Measurements from ENCODE around the gene ZNF117.

DNA sequence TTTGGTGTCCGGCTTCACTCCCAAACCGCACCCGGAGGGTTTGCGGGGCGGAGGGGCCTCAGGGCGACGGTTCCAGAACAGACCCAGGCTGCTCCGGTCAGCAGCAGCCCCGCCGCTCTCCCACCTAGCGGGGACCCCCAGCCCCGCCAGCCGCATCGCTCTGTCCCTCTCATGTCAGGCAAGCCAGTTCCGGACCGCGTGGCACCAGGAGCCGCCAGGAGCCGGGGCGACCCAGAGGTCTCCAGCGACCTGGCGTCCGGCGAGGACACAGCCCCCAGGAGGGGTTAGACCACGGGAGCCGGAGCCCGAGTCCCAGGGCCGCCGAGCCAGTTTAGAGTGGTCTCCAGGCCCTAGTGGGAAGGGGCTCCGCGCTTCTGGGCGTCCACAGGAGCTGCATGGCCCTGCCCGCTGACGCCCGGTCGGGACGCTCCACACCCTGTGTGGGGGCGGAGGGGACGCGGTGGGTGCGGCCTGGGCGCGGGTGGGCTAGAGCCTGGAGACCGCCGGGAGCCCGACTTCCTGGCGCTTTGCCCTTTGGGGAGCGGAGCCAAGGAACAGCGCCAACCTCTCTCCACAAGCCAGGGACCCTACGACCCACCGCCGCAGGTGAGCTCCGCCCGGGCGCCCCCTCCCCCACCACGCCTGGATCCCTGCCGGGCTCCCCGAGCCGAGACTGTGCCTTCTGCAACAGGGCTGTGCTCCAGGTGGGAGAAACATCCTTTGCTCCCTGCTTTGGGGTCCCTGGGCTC, 43.4 kb downstream of the ZNF117 start:
- no peak for TF ChIP-seq TAF1 (IDR thresholded peaks at IDR 0.05; ENCODE audit: borderline replicate concordance, insufficient read depth, low read length)
- no peak for TF ChIP-seq POLR2AphosphoS5 (IDR thresholded peaks at IDR 0.05; ENCODE audit: low read depth, low read length)
- TF ChIP-seq, protein P1, sequence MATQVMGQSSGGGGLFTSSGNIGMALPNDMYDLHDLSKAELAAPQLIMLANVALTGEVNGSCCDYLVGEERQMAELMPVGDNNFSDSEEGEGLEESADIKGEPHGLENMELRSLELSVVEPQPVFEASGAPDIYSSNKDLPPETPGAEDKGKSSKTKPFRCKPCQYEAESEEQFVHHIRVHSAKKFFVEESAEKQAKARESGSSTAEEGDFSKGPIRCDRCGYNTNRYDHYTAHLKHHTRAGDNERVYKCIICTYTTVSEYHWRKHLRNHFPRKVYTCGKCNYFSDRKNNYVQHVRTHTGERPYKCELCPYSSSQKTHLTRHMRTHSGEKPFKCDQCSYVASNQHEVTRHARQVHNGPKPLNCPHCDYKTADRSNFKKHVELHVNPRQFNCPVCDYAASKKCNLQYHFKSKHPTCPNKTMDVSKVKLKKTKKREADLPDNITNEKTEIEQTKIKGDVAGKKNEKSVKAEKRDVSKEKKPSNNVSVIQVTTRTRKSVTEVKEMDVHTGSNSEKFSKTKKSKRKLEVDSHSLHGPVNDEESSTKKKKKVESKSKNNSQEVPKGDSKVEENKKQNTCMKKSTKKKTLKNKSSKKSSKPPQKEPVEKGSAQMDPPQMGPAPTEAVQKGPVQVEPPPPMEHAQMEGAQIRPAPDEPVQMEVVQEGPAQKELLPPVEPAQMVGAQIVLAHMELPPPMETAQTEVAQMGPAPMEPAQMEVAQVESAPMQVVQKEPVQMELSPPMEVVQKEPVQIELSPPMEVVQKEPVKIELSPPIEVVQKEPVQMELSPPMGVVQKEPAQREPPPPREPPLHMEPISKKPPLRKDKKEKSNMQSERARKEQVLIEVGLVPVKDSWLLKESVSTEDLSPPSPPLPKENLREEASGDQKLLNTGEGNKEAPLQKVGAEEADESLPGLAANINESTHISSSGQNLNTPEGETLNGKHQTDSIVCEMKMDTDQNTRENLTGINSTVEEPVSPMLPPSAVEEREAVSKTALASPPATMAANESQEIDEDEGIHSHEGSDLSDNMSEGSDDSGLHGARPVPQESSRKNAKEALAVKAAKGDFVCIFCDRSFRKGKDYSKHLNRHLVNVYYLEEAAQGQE (IDR thresholded peaks at IDR 0.05; ENCODE audit: insufficient read depth in 1 of 2, low read depth in 2 of 2, low read length in 2 of 2) = no peak
- no peak for TF ChIP-seq SIN3A (IDR thresholded peaks at IDR 0.05; ENCODE audit: borderline replicate concordance, insufficient read depth, low read length)

Measured in PFSK-1 (cell line).